Measurements from ENCODE around the gene RXRA.

DNA sequence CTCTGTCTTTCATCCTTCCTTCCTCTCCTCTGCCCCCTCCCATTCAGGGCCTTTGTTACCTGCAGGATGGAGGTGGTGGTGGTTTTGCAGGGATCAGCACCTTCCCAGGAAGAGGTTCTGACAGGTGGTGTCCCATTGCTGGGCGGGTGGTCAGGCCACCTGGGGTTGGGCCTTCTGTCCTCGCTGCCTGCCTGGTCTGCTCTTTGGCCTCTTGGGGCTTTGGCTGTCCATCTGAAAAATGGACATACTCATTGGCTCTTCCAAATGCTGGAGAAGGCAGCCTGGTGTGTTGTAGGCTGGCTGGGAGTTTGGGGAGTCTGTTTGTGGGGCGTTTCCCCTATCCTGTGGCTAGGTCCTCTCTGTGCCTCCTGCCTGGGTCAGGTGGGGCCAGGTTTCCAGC is 4.3 kb downstream of the RXRA start:
- TF ChIP-seq, protein P1, sequence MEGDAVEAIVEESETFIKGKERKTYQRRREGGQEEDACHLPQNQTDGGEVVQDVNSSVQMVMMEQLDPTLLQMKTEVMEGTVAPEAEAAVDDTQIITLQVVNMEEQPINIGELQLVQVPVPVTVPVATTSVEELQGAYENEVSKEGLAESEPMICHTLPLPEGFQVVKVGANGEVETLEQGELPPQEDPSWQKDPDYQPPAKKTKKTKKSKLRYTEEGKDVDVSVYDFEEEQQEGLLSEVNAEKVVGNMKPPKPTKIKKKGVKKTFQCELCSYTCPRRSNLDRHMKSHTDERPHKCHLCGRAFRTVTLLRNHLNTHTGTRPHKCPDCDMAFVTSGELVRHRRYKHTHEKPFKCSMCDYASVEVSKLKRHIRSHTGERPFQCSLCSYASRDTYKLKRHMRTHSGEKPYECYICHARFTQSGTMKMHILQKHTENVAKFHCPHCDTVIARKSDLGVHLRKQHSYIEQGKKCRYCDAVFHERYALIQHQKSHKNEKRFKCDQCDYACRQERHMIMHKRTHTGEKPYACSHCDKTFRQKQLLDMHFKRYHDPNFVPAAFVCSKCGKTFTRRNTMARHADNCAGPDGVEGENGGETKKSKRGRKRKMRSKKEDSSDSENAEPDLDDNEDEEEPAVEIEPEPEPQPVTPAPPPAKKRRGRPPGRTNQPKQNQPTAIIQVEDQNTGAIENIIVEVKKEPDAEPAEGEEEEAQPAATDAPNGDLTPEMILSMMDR (IDR thresholded peaks at IDR 0.05): no peak
- TF ChIP-seq POLR2A (IDR thresholded peaks at IDR 0.05): no peak

Data from adrenal gland (tissue), 5 donors.